Osteocyte (in vitro differentiated cells): ENCODE results near the gene TRIO. TPM values are rescaled to one million over a fixed set of nuclear protein-coding genes. Genes with fewer than 3 reads are reported as not detected.

Experiments
- DNase-seq: peaks from one replicate; pipeline ENCODE4 v3.0.0; 2021; ENCODE audit warnings: mixed read lengths; ENCODE audit not compliant: unreplicated experiment; ENCODE audit errors: extremely low spot score
- H3K27ac Mint-ChIP-seq: one replicate; pipeline ENCODE4 v1.8.0; 2021; ENCODE audit warnings: mild to moderate bottlenecking, mixed read lengths; ENCODE audit not compliant: unreplicated experiment
- H3K27me3 Mint-ChIP-seq: one replicate; pipeline ENCODE4 v1.8.0; 2021; ENCODE audit warnings: mixed read lengths; ENCODE audit not compliant: unreplicated experiment
- H3K36me3 Mint-ChIP-seq: one replicate; pipeline ENCODE4 v1.8.0; 2021; ENCODE audit warnings: mixed read lengths; ENCODE audit not compliant: unreplicated experiment
- H3K4me1 Mint-ChIP-seq: one replicate; pipeline ENCODE4 v1.8.0; 2021; ENCODE audit warnings: mixed read lengths; ENCODE audit not compliant: unreplicated experiment
- H3K4me3 Mint-ChIP-seq: one replicate; pipeline ENCODE4 v1.8.0; 2021; ENCODE audit warnings: mild to moderate bottlenecking, moderate library complexity, mixed read lengths; ENCODE audit not compliant: unreplicated experiment
- H3K9me3 Mint-ChIP-seq: one replicate; pipeline ENCODE4 v1.8.0; 2021; ENCODE audit warnings: mixed read lengths; ENCODE audit not compliant: unreplicated experiment
- total RNA-seq: library from RNA; stranded (reverse); gene quantifications from 2 replicates; pipeline ENCODE4 v1.2.1, GENCODE V29; 2021
- TF ChIP-seq, protein P1 (sequence below): fragments of 200-600 bp; sonication (generic); IDR thresholded peaks from 2 replicates; pipeline ENCODE4 v1.5.0; 2021; ENCODE audit warnings: antibody characterized with exemption, mild to moderate bottlenecking, moderate library complexity

Gene TRIO
- total RNA-seq, 1 donor from 2014 or later, result 336 TPM

DNA sequence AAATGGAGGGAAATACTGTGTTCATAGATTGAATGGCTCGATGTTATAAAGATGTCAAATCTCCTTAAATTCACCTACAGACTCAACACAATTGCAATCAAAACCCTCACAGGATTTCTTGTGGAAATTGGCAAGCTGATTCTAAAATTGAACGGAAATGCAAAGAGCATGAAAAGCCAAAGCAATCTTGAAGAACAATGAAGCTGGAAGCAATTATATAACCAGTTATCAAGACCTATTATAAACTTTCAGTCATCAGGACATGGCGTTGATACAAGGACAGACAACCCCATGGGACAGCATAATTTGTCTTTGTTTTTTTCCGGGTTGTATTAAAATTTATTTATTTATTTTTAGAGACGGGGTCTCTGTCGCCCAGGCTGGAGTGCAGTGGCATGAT, 385.0 kb downstream of the TRIO start:
- Mint-ChIP-seq H3K36me3 (no peaks in the 10 kb centered on the region), H3K27me3 (peaks cover 4% of the 10 kb centered on the region), H3K27ac (no peak overlapping the region), H3K9me3 (no peaks in the 10 kb centered on the region), H3K4me3 (no peak overlapping the region), H3K4me1 (no peaks in the 10 kb centered on the region)
- TF ChIP-seq, protein P1, sequence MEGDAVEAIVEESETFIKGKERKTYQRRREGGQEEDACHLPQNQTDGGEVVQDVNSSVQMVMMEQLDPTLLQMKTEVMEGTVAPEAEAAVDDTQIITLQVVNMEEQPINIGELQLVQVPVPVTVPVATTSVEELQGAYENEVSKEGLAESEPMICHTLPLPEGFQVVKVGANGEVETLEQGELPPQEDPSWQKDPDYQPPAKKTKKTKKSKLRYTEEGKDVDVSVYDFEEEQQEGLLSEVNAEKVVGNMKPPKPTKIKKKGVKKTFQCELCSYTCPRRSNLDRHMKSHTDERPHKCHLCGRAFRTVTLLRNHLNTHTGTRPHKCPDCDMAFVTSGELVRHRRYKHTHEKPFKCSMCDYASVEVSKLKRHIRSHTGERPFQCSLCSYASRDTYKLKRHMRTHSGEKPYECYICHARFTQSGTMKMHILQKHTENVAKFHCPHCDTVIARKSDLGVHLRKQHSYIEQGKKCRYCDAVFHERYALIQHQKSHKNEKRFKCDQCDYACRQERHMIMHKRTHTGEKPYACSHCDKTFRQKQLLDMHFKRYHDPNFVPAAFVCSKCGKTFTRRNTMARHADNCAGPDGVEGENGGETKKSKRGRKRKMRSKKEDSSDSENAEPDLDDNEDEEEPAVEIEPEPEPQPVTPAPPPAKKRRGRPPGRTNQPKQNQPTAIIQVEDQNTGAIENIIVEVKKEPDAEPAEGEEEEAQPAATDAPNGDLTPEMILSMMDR, result no peak
- no peak for DNase-seq

DNA sequence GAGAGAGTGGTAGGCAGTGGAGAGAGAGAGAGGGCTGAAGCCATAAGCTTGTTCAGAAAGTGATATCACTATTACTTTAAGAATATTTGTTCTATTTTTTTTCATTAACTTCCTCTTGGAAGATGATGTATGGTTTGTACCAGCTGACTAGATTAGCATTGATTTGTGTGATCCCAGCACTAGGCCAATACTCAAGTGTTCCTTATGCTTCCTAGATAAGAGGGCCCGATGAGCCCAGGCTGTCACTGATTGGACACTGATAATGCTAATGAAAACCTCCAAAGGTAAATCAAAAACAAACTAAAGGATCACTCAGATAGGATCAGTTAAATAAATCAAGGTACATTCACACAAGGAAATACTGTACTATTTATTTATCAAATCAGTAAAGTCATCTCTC, 385.8 kb downstream of the TRIO start:
- DNase-seq, result peak; percentile 13
- no peaks in the 10 kb centered on the region for H3K9me3 Mint-ChIP-seq
- peaks cover 4% of the 10 kb centered on the region for H3K27me3 Mint-ChIP-seq
- H3K27ac Mint-ChIP-seq, result no peak overlapping the region
- H3K36me3 Mint-ChIP-seq, result no peaks in the 10 kb centered on the region
- TF ChIP-seq, protein P1, result no peak
- no peak overlapping the region for H3K4me3 Mint-ChIP-seq
- H3K4me1 Mint-ChIP-seq, result no peaks in the 10 kb centered on the region

DNA sequence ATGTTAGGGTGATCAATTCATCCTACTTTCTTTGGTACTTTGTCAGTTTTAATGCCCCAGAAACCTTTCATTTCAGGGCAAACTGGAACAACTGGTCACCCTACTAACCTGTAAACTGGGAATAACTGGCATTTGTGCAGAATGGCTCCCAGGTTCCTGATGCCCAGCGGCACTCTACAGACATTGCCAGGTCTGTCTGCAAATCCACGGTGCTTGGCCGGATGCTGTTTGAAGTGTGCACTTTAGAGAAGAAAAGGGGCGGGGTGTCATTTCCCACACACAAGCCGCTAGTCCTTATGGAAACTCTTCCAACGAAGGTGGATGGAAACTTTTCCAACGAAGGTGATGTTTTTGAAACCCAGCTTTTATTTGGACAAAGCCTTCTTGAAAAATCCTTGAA, 388.5 kb downstream of the TRIO start:
- DNase-seq, result peak; percentile 46
- TF ChIP-seq, protein P1, result no peak
- no peaks in the 10 kb centered on the region for H3K36me3 Mint-ChIP-seq
- no peak overlapping the region for H3K4me3 Mint-ChIP-seq
- peaks cover 10% of the 10 kb centered on the region for H3K27me3 Mint-ChIP-seq
- no peak overlapping the region for H3K27ac Mint-ChIP-seq
- H3K4me1 Mint-ChIP-seq, result peaks cover 7% of the 10 kb centered on the region
- H3K9me3 Mint-ChIP-seq, result no peaks in the 10 kb centered on the region

DNA sequence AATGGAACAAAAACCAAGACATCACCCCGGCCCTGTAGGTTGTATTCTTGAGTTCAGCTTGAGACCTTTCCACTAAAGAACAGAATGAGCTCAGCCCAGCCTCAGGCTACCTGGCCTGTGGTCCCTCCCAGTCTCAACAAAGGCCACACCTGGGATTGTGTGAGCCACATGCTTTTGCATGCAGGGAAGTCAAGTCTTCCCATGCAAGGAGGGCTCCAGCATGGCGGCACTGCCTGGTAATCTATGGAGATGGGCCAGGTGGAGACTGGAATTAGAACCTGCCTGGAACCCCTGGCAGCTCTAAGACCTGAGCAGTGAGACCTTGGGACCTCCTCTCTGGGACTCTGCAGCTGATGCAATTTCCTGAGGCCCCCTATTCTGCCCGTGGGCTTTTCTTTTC, 389.0 kb downstream of the TRIO start:
- TF ChIP-seq, protein P1, result no peak
- Mint-ChIP-seq H3K36me3 (no peaks in the 10 kb centered on the region), H3K27me3 (peaks cover 10% of the 10 kb centered on the region), H3K27ac (no peak overlapping the region), H3K4me1 (peaks cover 7% of the 10 kb centered on the region), H3K4me3 (no peak overlapping the region), H3K9me3 (no peaks in the 10 kb centered on the region)
- peak; percentile 75 for DNase-seq

DNA sequence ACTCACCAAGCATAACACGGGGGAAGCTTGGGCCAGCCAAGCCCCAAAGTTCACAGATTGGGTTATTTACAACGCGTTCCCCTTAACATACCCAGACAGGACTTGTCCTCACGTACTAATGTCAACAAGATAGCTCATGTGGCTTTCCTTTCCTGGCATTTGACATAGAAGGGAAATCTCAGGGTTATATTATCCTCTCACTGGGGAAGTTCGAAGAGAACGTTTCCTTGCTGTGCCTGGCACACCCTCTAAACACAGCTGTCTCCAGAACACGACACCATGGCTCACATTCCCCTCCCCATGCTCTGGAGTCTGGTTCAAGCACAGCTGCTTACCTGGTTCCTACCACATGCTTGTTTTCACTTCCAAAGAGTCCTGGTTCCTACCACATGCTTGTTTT, 391.6 kb downstream of the TRIO start:
- Mint-ChIP-seq H3K9me3 (peaks cover 3% of the 10 kb centered on the region), H3K4me1 (peaks cover 7% of the 10 kb centered on the region), H3K27ac (no peak overlapping the region), H3K36me3 (no peaks in the 10 kb centered on the region), H3K4me3 (no peak overlapping the region), H3K27me3 (peaks cover 27% of the 10 kb centered on the region)
- peak; percentile 3 for DNase-seq
- TF ChIP-seq, protein P1, result no peak
